ENCODE results near the gene ST3GAL6.

DNA sequence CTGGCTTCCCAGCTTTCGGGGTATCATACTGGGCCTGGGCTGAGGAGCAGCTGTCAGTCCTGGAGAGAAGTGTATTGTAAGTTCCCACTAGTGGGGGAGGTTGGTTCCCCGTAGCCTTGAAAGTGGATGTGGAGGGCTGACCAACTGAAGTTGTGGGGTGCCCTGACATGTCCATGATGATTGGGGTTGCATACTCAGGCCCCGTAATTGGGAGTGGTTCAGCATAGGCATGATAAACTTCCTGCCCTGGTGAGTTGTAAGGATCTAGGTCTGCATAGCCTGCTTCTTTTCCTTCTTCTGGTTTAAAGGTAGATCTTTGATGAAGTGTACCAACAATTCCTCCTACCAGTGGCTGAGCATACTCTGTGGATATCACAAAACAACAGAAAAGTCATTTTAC lies 36.3 kb downstream of the ST3GAL6 start:
- TF ChIP-seq, protein P1, sequence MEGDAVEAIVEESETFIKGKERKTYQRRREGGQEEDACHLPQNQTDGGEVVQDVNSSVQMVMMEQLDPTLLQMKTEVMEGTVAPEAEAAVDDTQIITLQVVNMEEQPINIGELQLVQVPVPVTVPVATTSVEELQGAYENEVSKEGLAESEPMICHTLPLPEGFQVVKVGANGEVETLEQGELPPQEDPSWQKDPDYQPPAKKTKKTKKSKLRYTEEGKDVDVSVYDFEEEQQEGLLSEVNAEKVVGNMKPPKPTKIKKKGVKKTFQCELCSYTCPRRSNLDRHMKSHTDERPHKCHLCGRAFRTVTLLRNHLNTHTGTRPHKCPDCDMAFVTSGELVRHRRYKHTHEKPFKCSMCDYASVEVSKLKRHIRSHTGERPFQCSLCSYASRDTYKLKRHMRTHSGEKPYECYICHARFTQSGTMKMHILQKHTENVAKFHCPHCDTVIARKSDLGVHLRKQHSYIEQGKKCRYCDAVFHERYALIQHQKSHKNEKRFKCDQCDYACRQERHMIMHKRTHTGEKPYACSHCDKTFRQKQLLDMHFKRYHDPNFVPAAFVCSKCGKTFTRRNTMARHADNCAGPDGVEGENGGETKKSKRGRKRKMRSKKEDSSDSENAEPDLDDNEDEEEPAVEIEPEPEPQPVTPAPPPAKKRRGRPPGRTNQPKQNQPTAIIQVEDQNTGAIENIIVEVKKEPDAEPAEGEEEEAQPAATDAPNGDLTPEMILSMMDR (IDR thresholded peaks at IDR 0.05 in 4 of 5, conservative IDR thresholded peaks at IDR 0.05 in 1 of 5) = no peak
- TF ChIP-seq POLR2A (IDR thresholded peaks at IDR 0.05) = no peak

Data from gastrocnemius medialis (tissue), 4 donors.